ENCODE results near the gene CEBPB.
"Not testable (repeated sequence)": the region's sequence is repeated elsewhere in the genome, so short reads cannot be mapped to it uniquely, and the experiment has no call there.

The CEBPB gene

GRCh38 chr20:50203951-50204937, 13.6 kb downstream of the CEBPB start:
- DNase-seq, result no peak
- in situ Hi-C loops (cut with MboI; ENCODE audit: low pct_unique_long_range_greater_than_20kb, low sequenced_read_pairs), result no loop called here

GRCh38 chr20:50207026-50207425, 16.4 kb downstream of the CEBPB start:
- no peak for DNase-seq
- in situ Hi-C loops (cut with MboI; ENCODE audit: low pct_unique_long_range_greater_than_20kb, low sequenced_read_pairs), result no loop called here

GRCh38 chr20:50208085-50208491, 17.5 kb downstream of the CEBPB start:
- in situ Hi-C loops (cut with MboI; ENCODE audit: low pct_unique_long_range_greater_than_20kb, low sequenced_read_pairs), result no loop called here
- no peak for DNase-seq

GRCh38 chr20:50208815-50209214, 18.2 kb downstream of the CEBPB start:
- in situ Hi-C loops (cut with MboI; ENCODE audit: low pct_unique_long_range_greater_than_20kb, low sequenced_read_pairs); DNase-seq: not testable (repeated sequence)

- in situ Hi-C loops (cut with MboI; ENCODE audit: low pct_unique_long_range_greater_than_20kb, low sequenced_read_pairs), result no loop called here
- no peak for DNase-seq
These were observed 19.5 kb downstream of the CEBPB start for GRCh38 chr20:50210066-50210619.

GRCh38 chr20:50211091-50211490, 20.5 kb downstream of the CEBPB start:
- in situ Hi-C loops (cut with MboI; ENCODE audit: low pct_unique_long_range_greater_than_20kb, low sequenced_read_pairs), result no loop called here

GRCh38 chr20:50213531-50214106, 23.0 kb downstream of the CEBPB start:
- in situ Hi-C loops (cut with MboI; ENCODE audit: low pct_unique_long_range_greater_than_20kb, low sequenced_read_pairs), result no loop called here
- DNase-seq, result no peak

More at GRCh38 chr20:50211091-50211490, 20.5 kb downstream of the CEBPB start:
- DNase-seq, result no peak

- in situ Hi-C loops (cut with MboI; ENCODE audit: low pct_unique_long_range_greater_than_20kb, low sequenced_read_pairs), result no loop called here
- no peak for DNase-seq
These were observed 23.8 kb downstream of the CEBPB start for GRCh38 chr20:50214226-50215024.

- in situ Hi-C loops (cut with MboI; ENCODE audit: low pct_unique_long_range_greater_than_20kb, low sequenced_read_pairs), result no loop called here
- no peak for DNase-seq
These were observed 24.6 kb downstream of the CEBPB start for GRCh38 chr20:50215101-50215690.

GRCh38 chr20:50215926-50216325, 25.3 kb downstream of the CEBPB start:
- no peak for DNase-seq
- in situ Hi-C loops (cut with MboI; ENCODE audit: low pct_unique_long_range_greater_than_20kb, low sequenced_read_pairs), result no loop called here

- no peak for DNase-seq
- in situ Hi-C loops (cut with MboI; ENCODE audit: low pct_unique_long_range_greater_than_20kb, low sequenced_read_pairs), result no loop called here
These were observed 26.0 kb downstream of the CEBPB start for GRCh38 chr20:50216543-50217206.

GRCh38 chr20:50217207-50217949, 26.7 kb downstream of the CEBPB start:
- in situ Hi-C loops (cut with MboI; ENCODE audit: low pct_unique_long_range_greater_than_20kb, low sequenced_read_pairs), result no loop called here
- DNase-seq, result no peak

GRCh38 chr20:50218987-50219435, 28.4 kb downstream of the CEBPB start:
- no peak for DNase-seq
- in situ Hi-C loops (cut with MboI; ENCODE audit: low pct_unique_long_range_greater_than_20kb, low sequenced_read_pairs), result no loop called here

- in situ Hi-C loops (cut with MboI; ENCODE audit: low pct_unique_long_range_greater_than_20kb, low sequenced_read_pairs), result no loop called here
- no peak for DNase-seq
These were observed 29.0 kb downstream of the CEBPB start for GRCh38 chr20:50219600-50219999.

GRCh38 chr20:50220093-50220893, 29.7 kb downstream of the CEBPB start:
- in situ Hi-C loops (cut with MboI; ENCODE audit: low pct_unique_long_range_greater_than_20kb, low sequenced_read_pairs), result no loop called here
- no peak for DNase-seq

GRCh38 chr20:50220894-50221365, 30.3 kb downstream of the CEBPB start:
- in situ Hi-C loops (cut with MboI; ENCODE audit: low pct_unique_long_range_greater_than_20kb, low sequenced_read_pairs), result no loop called here
- no peak for DNase-seq

Measured in KBM-7 (cell line).